K562 (cell line): ENCODE measurements around the gene GPR37. TPM values are rescaled to one million over a fixed set of nuclear protein-coding genes. Genes with fewer than 3 reads are reported as not detected.

Experiments used
- ATAC-seq: fragments of 200-7000 bp; cut with Tn5 transposase; 3 replicates; pipeline ENCODE4 v1.9.1; 2020; ENCODE audit warnings: moderate library complexity
- BruUV-seq: library from RNA; stranded (reverse); fragments of 400-500 nt; replicated peaks from 2 replicates; lab custom pipeline; 2021; lab: Mats Ljungman, UMichigan
- CTCF ChIA-PET: fragments of 300-600 bp; formaldehyde crosslinking; extraction: SDS; loops from one replicate; lab custom pipeline; 2021; ENCODE audit warnings: low intra/inter-chr PET ratio; lab: Yijun Ruan, JAX
- POLR2A ChIA-PET: fragments of 300-600, 350-650 bp; sonication (Branson Sonifier 250); formaldehyde crosslinking; extraction: SDS; loops from one replicate; lab custom pipeline; 2021; ENCODE audit warnings: antibody characterized with exemption, inconsistent platforms; lab: Yijun Ruan, JAX
- DNase-seq, 4 experiments: peaks; one replicate each; pipeline versions ENCODE4 v3.0.0 to v3.0.0-alpha.2; 2011 to 2018; ENCODE audit warnings: low spot score in 3 of 4, mixed read lengths in 3 of 4; ENCODE audit errors: extremely low read depth in 1 of 4
- FAIRE-seq: peaks from 2 replicates; lab custom pipeline; 2011; peaks lifted over from hg19 to GRCh38; lab: Jason Lieb, UNC
- H2AFZ ChIP-seq: 2 replicates; pipeline ENCODE4 v1.6.0; 2011; ENCODE audit warnings: low read depth, low read length, control low read depth, inconsistent platforms
- H3K27ac ChIP-seq: fragments of 200-600 bp; 3 replicates; pipeline ENCODE4 v1.8.0; 2011; ENCODE audit warnings: low read depth, mild to moderate bottlenecking, control low read depth, inconsistent platforms, low read length, moderate library complexity, mixed read lengths; ENCODE audit errors: extremely low read depth
- H3K27me3 ChIP-seq, 2 experiments: fragments of 300-600 bp in 1 of 2; 2 replicates in 1 of 2; 3 replicates in 1 of 2; pipeline versions ENCODE4 v1.6.0 to v1.8.0; 2011; ENCODE audit warnings: inconsistent platforms in 2 of 2, low read length in 2 of 2, mild to moderate bottlenecking in 1 of 2, mixed read lengths in 1 of 2, moderate library complexity in 1 of 2; ENCODE audit not compliant: control insufficient read depth in 2 of 2, insufficient read depth in 2 of 2
- H3K36me3 ChIP-seq: fragments of 300-600 bp; 3 replicates; pipeline ENCODE4 v1.8.0; 2011; ENCODE audit warnings: mild to moderate bottlenecking, low read length, inconsistent platforms; ENCODE audit not compliant: control insufficient read depth, insufficient read depth
- H3K4me1 ChIP-seq, 2 experiments: fragments of 200-600 bp in 1 of 2; replicated peaks in 1 of 2; 2 replicates in 1 of 2; 3 replicates in 1 of 2; pipeline versions ENCODE4 v1.5.1 to v1.8.0; 2011; ENCODE audit warnings: inconsistent platforms in 2 of 2, low read length in 2 of 2, mild to moderate bottlenecking in 1 of 2, mixed read lengths in 1 of 2, moderate library complexity in 1 of 2; ENCODE audit not compliant: control insufficient read depth in 2 of 2, insufficient read depth in 2 of 2
- H3K4me2 ChIP-seq: 2 replicates; pipeline ENCODE4 v1.6.1; 2011; ENCODE audit warnings: low read length, control low read depth, inconsistent platforms, mixed read lengths; ENCODE audit not compliant: insufficient read depth
- H3K4me3 ChIP-seq: fragments of 200-600 bp; sonication (generic), shearing (Covaris generic); 2 replicates; pipeline ENCODE4 v1.5.1; 2016; ENCODE audit warnings: control low read depth, inconsistent platforms
- H3K79me2 ChIP-seq: fragments of 200-600 bp; 3 replicates; pipeline ENCODE4 v1.8.0; 2011; ENCODE audit warnings: low read length, inconsistent platforms; ENCODE audit not compliant: control insufficient read depth, insufficient read depth
- H3K9ac ChIP-seq, 2 experiments: 2 replicates each; pipeline versions ENCODE4 v1.6.0 to v1.6.1; 2011; ENCODE audit warnings: low read depth in 2 of 2, low read length in 2 of 2, control low read depth in 1 of 2, inconsistent platforms in 1 of 2, mild to moderate bottlenecking in 1 of 2, mixed read lengths in 1 of 2; ENCODE audit not compliant: insufficient read depth in 1 of 2
- H3K9me1 ChIP-seq: one replicate; pipeline ENCODE4 v1.6.0; 2011; ENCODE audit warnings: inconsistent platforms, mild to moderate bottlenecking, low read length, moderate library complexity; ENCODE audit not compliant: control insufficient read depth, insufficient read depth
- H3K9me3 ChIP-seq: replicated peaks from 2 replicates; pipeline ENCODE4 v1.5.1; 2011; ENCODE audit warnings: low read depth, low read length, inconsistent platforms; ENCODE audit not compliant: control insufficient read depth, insufficient read depth
- H4K20me1 ChIP-seq: replicated peaks from 2 replicates; pipeline ENCODE4 v1.6.1; 2011; ENCODE audit warnings: low read length, inconsistent platforms, mixed read lengths; ENCODE audit not compliant: control insufficient read depth, insufficient read depth
- BACH1 ChIP-seq: fragments of 200-800 bp; sonication (Bioruptor generic); IDR thresholded peaks from 2 replicates; pipeline ENCODE4 v1.6.1; 2016; ENCODE audit warnings: missing genetic modification characterization, missing compliant biosample characterization
- C11orf30 ChIP-seq: fragments of 450-650 bp; IDR thresholded peaks from 2 replicates; pipeline ENCODE4 v1.6.1; 2016; ENCODE audit warnings: low read depth, mild to moderate bottlenecking
- CAMTA2 ChIP-seq: fragments of 250-450 bp; sonication (Bioruptor Pico); conservative IDR thresholded peaks from 2 replicates; pipeline ENCODE4 v1.5.1; 2022
- CHD4 ChIP-seq: fragments of 200-600 bp; sonication (generic); IDR thresholded peaks from 3 replicates; pipeline ENCODE4 v1.6.1; 2012; ENCODE audit warnings: low read depth, mild to moderate bottlenecking, mixed read lengths, low read length, inconsistent platforms; ENCODE audit not compliant: insufficient read depth, insufficient replicate concordance, poor library complexity, severe bottlenecking
- DMBX1 ChIP-seq: fragments of 250-450 bp; sonication (Bioruptor Pico); IDR thresholded peaks from 2 replicates; pipeline ENCODE4 v1.8.0; 2022; ENCODE audit warnings: inconsistent platforms, mild to moderate bottlenecking, moderate library complexity, borderline replicate concordance
- DPF2 ChIP-seq: fragments of 450-650 bp; IDR thresholded peaks from 2 replicates; pipeline ENCODE4 v1.6.1; 2016
- MAFF ChIP-seq: IDR thresholded peaks from 2 replicates; pipeline ENCODE4 v1.6.1; 2012; ENCODE audit warnings: low read length, improper control_type of control experiment
- MAFG ChIP-seq: fragments of 450-650 bp; conservative IDR thresholded peaks from 2 replicates; pipeline ENCODE4 v1.6.1; 2016; ENCODE audit warnings: missing genetic modification characterization, missing compliant biosample characterization
- MAFK ChIP-seq: IDR thresholded peaks from 2 replicates; pipeline ENCODE4 v1.6.1; 2011; ENCODE audit warnings: low read length, improper control_type of control experiment
- NFATC3 ChIP-seq: fragments of 450-650 bp; IDR thresholded peaks from 2 replicates; pipeline ENCODE4 v1.6.1; 2017; ENCODE audit warnings: mild to moderate bottlenecking
- POU5F1 ChIP-seq: fragments of 150-350 bp; IDR thresholded peaks from 2 replicates; pipeline ENCODE4 v1.6.1; 2014; ENCODE audit warnings: borderline replicate concordance, low read length, low read depth, mild to moderate bottlenecking; ENCODE audit not compliant: partially characterized antibody
- RBM22 ChIP-seq: fragments of 200-400 bp; formaldehyde crosslinking; IDR thresholded peaks from 2 replicates; pipeline ENCODE4 v1.6.1; 2018; ENCODE audit warnings: low read length, low read depth; ENCODE audit not compliant: poor library complexity, severe bottlenecking
- SREBF2 ChIP-seq: sonication (generic); formaldehyde crosslinking; IDR thresholded peaks from 2 replicates; pipeline ENCODE4 v1.4.0; 2020; ENCODE audit warnings: mild to moderate bottlenecking, missing genetic modification reagents
- YY1 ChIP-seq, 3 experiments: IDR thresholded peaks; 2 replicates each; pipeline ENCODE4 v1.6.1; 2011; ENCODE audit warnings: low read length in 2 of 3, mild to moderate bottlenecking in 2 of 3, moderate library complexity in 2 of 3, borderline replicate concordance in 1 of 3, control low read depth in 1 of 3, low read depth in 1 of 3; ENCODE audit not compliant: insufficient read depth in 3 of 3, insufficient replicate concordance in 2 of 3, control insufficient read depth in 1 of 3, insufficient read length in 1 of 3; ENCODE audit errors: extremely low read depth in 1 of 3
- ZNF184 ChIP-seq: sonication (generic); formaldehyde crosslinking; IDR thresholded peaks from 2 replicates; pipeline ENCODE4 v1.5.0; 2020; ENCODE audit warnings: missing genetic modification reagents
- ZNF316 ChIP-seq: fragments of 450-650 bp; IDR thresholded peaks from 2 replicates; pipeline ENCODE4 v1.6.1; 2016
- WGBS: fragments of 100-300 bp; shearing (Covaris generic); methylation state at CpG from one replicate; pipeline ENCODE4 v1.1.6; 2016; ENCODE audit warnings: low coverage, mixed read lengths; ENCODE audit not compliant: insufficient coverage; ENCODE audit errors: missing lambda C conversion rate; 5-methylcytosine and 5-hydroxymethylcytosine counted together
- in situ Hi-C: fragments of 300-500 bp; cut with MboI; formaldehyde crosslinking; loops from 4 replicates; pipeline ENCODE4 v1.15.0; 2018; ENCODE audit warnings: inconsistent platforms, mixed read lengths
- intact Hi-C: fragments of 100-400 bp; cut with micrococcal nuclease; formaldehyde crosslinking; loops from 2 replicates; pipeline ENCODE4 v1.14.2; 2022
- polyA plus RNA-seq, 8 experiments: library from polyadenylated mRNA; depleted of rRNA in 4 of 8; stranded (reverse) in 5 of 8; unstranded in 3 of 8; fragments of >200 nt; fragmentation: Nextera tagmentation in 2 of 8; fragmentation: Illumina TruSeq in 1 of 8; extraction: Ambion mirVana in 2 of 8; extraction: Trizol in 1 of 8; gene quantifications; 2 replicates each; pipeline versions ENCODE4 v1.2.1 to v1.2.3, GENCODE V29; 2011 to 2014; ENCODE audit warnings: inconsistent platforms in 1 of 8, missing spikeins in 1 of 8
- total RNA-seq, 7 experiments: library from RNA; depleted of rRNA in 6 of 7; stranded (reverse); fragments of >200 nt in 6 of 7; fragmentation: Illumina TruSeq in 2 of 7; extraction: Trizol in 2 of 7; gene quantifications; 2 replicates each; pipeline versions ENCODE4 v1.2.1 to v1.2.3, GENCODE V29; 2011 to 2021; ENCODE audit warnings: low replicate concordance in 1 of 7
- TF ChIP-seq, protein P1 (sequence below): fragments of 150-350 bp; conservative IDR thresholded peaks from 2 replicates; pipeline ENCODE4 v1.6.1; 2014; ENCODE audit warnings: low read length

The GPR37 gene
- total and polyA plus RNA-seq, 9 of the 15 experiments (the other 6 are each of a cell fraction or from before 2014, with no cell fraction given), result 0.03 TPM; not detected in 8

GRCh38 chr7:124769136-124769535 lies 3.5 kb upstream of the GPR37 start:
- 3% methylated on average over 1 of the region's 1 CpG for WGBS
- Histone ChIP-seq H3K27me3 (peaks cover 9 to 15% of the 10 kb centered on the region in 2 experiments), H3K27ac (no peak overlapping the region), H3K4me1 (peaks cover 0 to 17% of the 10 kb centered on the region in 2 experiments; a peak in 2 of 5 replicates), H3K9me3 (no peaks in the 10 kb centered on the region), H2AFZ (no peak overlapping the region), H4K20me1 (no peaks in the 10 kb centered on the region), H3K36me3 (no peaks in the 10 kb centered on the region), H3K9me1 (no peaks in the 10 kb centered on the region), H3K9ac (no peak overlapping the region), H3K4me3 (no peak overlapping the region), H3K79me2 (no peaks in the 10 kb centered on the region), H3K4me2 (no peak overlapping the region)
- in situ Hi-C loops, result no loop called here
- no peak for TF ChIP-seq POU5F1
- TF ChIP-seq, protein P1, sequence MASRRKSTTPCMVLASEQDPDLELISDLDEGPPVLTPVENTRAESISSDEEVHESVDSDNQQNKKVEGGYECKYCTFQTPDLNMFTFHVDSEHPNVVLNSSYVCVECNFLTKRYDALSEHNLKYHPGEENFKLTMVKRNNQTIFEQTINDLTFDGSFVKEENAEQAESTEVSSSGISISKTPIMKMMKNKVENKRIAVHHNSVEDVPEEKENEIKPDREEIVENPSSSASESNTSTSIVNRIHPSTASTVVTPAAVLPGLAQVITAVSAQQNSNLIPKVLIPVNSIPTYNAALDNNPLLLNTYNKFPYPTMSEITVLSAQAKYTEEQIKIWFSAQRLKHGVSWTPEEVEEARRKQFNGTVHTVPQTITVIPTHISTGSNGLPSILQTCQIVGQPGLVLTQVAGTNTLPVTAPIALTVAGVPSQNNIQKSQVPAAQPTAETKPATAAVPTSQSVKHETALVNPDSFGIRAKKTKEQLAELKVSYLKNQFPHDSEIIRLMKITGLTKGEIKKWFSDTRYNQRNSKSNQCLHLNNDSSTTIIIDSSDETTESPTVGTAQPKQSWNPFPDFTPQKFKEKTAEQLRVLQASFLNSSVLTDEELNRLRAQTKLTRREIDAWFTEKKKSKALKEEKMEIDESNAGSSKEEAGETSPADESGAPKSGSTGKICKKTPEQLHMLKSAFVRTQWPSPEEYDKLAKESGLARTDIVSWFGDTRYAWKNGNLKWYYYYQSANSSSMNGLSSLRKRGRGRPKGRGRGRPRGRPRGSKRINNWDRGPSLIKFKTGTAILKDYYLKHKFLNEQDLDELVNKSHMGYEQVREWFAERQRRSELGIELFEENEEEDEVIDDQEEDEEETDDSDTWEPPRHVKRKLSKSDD, result no peak
- no peak for TF ChIP-seq CAMTA2 (CRISPR knock-in tag)
- TF ChIP-seq SREBF2 (CRISPR knock-in tag), result no peak
- TF ChIP-seq MAFK, result peak; percentile 86
- TF ChIP-seq MAFF, result peak; percentile 79
- TF ChIP-seq ZNF184 (CRISPR knock-in tag), result no peak
- peak; percentile 89 for TF ChIP-seq ZNF316
- no peak for TF ChIP-seq NFATC3
- peak; percentile 70 for TF ChIP-seq MAFG (tag)
- no peak for TF ChIP-seq RBM22
- TF ChIP-seq DMBX1, result no peak
- TF ChIP-seq DPF2, result no peak
- TF ChIP-seq BACH1, result no peak
- TF ChIP-seq CHD4, result no peak
- TF ChIP-seq C11orf30, result peak; percentile 73
- TF ChIP-seq YY1 (IDR thresholded peaks at IDR 0.05; ENCODE audit: borderline replicate concordance in 1 of 3, control insufficient read depth in 1 of 3, extremely low read depth in 1 of 3, insufficient read depth in 3 of 3, insufficient read length in 1 of 3, insufficient replicate concordance in 2 of 3, low read depth in 1 of 3, low read length in 2 of 3), result no peak
- no peak for DNase-seq
- POLR2A ChIA-PET, result interaction anchor here (0.7 kb wide), 1 partner anchor 494 kb away, joined by 3 read pairs; no protein-coding TSS in a partner anchor
- intact Hi-C loops, result no loop called here
- CTCF ChIA-PET, result no interaction called here
- FAIRE-seq, result no peak
- no TSS peak for BruUV-seq
- no peak for ATAC-seq
